ENCODE measurements around the gene WSCD1.

The WSCD1 gene

GRCh38 chr17:6088141-6088540, 18.0 kb downstream of the WSCD1 start:
- DNase-seq = no peak

- DNase-seq = no peak
Observed at GRCh38 chr17:6090253-6090652, 20.1 kb downstream of the WSCD1 start.

DNA sequence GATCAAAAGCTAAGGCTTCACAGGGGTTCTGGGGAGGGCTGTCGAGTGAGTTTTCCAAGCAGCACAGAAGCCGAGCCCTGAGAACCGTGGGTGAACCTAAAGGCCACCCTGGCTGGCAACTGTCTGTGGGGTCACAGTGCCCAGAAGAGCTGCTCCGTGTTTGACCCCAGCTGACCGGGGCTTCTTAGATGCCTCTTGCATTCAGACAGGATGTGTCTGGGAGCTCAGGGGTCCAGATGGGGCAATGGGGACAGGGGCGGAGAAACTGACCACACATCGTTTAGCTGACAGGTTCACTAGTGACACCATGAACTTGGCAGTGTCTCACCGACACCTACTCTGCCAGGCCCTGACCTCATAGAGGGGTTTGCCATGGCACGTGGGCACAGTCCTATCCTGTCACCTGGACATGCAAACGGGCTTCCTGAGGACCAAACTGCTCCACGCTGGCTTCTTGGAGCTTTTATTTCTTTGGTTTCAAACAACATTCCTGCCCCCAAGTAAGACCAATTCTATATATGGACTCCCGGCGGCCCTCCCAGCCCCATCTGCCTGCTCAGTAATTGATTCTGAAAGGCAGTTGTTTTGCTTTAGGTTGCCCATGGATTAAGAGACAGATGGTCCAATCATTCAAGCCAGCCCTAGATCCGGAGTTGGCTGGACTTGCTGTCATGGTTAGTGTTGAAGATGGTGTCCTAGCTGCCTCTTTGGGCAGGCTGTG, 22.2 kb downstream of the WSCD1 start:
- DNase-seq = no peak

DNA sequence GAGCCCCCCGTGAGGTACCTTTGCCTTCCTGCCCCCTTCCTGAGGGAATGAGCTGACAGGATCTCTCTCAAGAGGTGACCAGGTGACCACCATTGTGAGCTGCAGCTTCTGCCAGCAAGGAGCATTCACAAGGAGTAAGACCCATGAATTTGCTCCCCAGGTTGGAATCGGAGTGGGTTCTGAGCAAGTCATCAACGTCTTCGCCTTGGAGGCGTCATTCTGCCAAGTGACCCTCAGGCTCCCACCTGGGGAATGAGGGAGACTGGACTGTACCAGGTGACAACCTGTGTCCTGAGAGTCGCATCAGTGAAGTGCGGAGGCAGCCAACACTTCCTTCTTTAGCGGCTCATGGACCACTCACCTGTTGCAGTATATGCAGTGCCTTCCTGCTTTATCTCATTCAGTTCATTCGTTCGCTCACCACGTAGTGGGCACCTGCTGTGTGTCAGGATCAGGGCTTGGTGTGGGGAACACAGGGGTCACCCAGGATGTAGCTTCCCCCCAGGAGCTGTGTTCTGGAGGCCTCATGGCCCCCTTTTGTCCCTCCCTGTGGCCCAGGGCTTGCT, 22.8 kb downstream of the WSCD1 start:
- no peak for DNase-seq

DNA sequence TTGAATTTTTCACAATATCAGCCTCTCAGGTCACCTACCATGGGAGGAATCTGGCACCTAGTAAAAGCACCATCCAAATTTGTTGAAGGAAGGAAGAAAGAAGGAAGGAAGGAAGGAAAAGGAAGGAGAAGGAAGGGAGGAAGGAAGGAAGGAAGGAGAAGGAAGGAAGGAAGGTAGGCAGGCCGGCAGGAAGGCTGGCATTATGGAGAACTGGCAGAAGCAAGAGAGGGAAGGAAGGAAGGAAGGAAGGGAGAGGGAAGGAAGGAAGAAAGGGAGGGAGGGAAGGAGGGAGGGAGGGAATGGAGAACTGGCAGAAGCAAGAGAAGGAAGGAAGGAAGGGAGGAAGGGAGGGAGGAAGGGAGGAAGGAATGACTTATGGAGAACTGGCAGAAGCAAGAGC, 24.3 kb downstream of the WSCD1 start:
- DNase-seq = no peak

DNA sequence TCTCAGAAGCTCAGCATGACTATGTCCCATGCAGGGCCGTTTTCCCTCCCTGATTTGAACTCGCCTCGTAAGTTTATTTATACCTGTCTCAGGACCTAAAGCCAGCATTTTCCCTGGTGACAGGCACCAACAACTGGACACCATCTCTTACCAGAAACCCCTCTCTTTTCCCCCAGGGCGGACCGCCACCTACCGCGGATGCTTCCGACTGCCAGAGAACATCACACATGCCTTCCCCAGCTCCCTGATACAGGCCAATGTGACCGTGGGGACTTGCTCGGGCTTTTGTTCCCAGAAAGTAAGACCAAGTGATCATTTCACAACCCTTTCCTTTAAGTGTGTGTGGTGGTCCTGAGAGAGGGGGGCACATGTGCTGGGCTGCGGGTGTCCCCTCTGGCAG, 24.7 kb downstream of the WSCD1 start:
- no peak for DNase-seq

GRCh38 chr17:6095501-6095900, 25.3 kb downstream of the WSCD1 start:
- no peak for DNase-seq

- no peak for DNase-seq
Observed at GRCh38 chr17:6096201-6097004, 26.2 kb downstream of the WSCD1 start.

GRCh38 chr17:6097005-6097279, 26.8 kb downstream of the WSCD1 start:
- no peak for DNase-seq

DNA sequence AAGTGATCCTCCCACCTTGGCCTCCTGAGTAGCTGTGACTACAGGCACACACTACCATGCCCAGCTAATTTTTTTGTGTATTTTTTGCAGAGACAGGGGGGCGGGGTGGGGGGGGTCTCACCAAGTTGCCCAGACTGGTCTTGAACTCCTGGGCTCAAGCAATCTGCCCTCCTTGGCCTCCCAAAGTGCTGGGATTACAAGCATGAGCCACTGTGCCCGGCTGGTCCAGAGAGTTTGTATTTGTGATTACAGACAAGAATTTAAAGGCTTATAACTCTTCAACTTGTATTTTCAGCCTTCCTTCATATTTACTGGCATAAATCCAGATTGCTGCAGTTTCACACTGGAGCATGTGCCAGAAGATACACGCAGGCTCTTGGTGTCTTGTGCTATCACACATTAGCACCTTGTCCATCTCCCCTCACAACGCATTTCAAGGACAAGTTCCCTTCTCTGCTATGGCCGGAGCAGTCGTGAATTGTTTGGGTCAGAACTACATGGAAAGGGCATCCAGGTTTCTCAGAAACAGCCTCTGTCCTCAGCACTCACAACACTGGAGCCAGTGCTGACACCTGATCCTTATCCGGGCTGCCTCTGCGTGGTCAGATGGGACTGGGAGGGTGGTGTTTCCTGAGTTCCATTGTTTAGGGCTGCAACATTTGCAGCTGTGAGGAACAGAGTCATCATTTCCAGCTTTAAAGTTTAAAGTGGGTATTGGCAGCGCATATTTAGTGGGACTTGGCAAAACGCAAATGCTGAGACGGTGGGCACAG, 28.1 kb downstream of the WSCD1 start:
- DNase-seq = no peak

GRCh38 chr17:6098823-6099180, 28.6 kb downstream of the WSCD1 start:
- DNase-seq = no peak

DNA sequence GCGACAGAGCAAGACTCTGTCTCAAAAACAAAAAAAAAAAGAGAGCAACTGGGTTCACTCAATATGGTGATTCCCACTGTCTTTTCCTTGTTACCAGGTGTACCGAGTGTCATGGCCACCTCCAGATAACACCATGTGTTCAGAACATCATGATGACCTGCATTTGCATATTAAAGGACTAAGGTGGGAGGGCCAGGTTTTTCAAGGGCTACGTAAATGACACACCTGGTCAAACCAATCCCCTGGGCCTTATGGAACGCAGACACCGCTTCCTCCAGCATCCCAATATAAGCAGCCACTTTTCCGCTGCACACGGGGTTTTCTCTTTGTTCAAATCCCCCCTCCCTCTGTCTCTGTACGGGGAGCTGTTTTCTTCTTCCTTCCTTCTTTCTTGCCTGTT, 29.3 kb downstream of the WSCD1 start:
- DNase-seq = no peak

DNA sequence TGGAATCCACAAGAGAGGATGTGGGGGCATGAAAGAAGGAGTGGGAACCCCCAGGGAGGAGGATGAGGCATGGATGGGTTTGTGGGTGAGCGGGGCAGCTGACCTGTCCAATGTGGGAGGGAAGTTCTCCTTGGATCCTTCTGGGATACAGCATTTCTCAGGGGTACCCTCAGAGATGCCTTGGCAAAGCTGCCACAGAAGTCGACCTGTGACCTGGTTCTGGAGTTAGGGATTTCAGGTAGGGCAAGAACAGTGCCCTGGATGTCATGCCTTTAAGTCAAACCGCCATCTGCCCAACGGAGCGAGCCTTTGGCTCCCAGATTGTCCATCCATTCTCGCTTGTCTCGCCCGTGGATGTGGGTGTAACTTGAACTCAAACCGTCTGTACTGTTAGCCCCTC, 30.0 kb downstream of the WSCD1 start:
- DNase-seq = no peak

GRCh38 chr17:6100891-6101500, 30.8 kb downstream of the WSCD1 start:
- DNase-seq = no peak

GRCh38 chr17:6101706-6102105, 31.5 kb downstream of the WSCD1 start:
- no peak for DNase-seq

DNA sequence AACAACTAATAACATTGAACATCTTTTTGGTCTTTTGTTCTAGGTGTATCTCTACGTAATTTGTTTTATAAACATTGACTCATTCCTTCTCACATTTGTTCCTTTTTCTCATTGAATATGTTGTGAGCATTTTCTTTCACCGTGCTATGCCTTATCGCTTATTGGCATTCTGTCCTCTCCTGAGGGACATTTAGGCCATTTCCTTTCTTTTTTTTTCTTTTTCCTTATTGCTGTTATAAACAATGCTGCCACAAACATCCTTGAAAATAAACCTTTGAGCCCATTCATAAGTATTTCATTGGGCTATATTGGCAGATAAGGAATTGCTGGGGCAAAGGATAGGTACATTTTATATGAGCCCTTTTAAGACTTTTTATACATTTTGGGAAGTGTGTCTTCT, 32.4 kb downstream of the WSCD1 start:
- no peak for DNase-seq

DNA sequence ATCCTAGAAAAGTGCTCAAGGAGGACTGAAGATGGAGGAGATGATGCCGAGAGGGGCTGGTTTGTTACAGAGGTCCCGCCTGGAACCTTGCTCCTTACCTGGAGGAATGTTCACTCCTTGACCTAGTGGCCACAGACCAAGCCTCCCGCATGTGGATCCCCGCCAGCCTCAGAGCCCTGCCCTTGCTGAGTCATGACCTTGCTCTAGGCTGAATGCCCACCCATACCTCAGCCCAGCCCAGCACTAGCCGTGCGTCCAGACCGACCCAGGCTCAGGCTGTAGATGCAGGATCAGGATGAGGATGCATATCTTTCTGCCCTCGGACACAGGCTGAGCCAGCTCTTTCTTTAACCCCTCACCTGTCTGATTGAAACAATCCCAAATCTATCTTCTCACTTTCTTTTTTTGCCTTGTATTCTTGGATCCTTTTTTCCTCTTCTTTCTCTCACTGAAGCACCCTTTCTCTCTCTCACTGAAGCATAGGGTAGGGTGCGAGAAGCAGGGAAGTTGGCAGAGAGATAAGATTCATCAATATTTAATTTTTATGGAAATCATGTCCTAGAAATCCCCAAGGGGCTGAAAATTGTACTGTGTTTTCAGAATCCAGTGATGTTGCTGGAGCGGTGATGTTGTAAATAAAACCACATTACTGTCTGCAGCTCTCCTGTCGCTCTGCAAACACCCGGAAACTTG, 34.9 kb downstream of the WSCD1 start:
- DNase-seq = no peak

DNA sequence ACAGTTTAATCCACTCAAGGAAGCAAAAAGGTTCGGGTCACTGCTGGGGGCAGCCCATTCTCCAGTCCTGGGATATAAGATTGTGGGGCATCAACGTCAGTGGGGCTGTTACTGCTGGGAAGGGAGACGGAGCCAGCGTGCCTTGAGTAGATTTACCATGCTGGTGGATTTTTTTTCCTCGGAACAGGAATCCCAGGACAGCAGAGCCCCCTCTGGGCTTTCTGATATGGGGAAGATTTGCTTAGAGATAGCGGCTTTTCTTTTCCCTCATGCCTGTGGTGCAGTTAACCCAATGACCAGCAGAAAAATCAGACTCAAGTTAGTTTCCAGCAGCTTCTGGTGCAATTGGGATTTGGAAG, 35.4 kb downstream of the WSCD1 start:
- no peak for DNase-seq

DNA sequence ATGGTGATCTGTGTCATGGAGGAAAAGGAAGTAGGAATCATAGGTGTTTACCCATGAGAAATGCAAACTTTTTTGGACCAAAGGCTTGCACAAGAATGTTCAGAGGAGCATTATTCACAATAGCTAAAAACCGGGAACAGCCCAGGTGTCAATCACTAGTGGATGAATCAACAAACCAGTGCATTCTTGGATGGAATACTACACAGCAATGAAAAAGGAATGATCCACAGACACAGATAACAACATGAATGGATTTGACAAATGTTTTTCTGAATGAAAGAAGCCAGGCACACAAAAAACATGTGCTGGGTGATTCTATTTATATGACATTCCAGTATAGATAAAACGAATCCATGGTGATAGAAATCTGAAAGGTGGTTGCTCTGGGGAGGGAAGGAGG, 36.0 kb downstream of the WSCD1 start:
- no peak for DNase-seq

- DNase-seq = no peak
Observed at GRCh38 chr17:6107791-6108190, 37.6 kb downstream of the WSCD1 start.

- DNase-seq = no peak
Observed at GRCh38 chr17:6108382-6108781, 38.2 kb downstream of the WSCD1 start.

- DNase-seq = no peak
Observed at GRCh38 chr17:6108987-6109386, 38.8 kb downstream of the WSCD1 start.

DNA sequence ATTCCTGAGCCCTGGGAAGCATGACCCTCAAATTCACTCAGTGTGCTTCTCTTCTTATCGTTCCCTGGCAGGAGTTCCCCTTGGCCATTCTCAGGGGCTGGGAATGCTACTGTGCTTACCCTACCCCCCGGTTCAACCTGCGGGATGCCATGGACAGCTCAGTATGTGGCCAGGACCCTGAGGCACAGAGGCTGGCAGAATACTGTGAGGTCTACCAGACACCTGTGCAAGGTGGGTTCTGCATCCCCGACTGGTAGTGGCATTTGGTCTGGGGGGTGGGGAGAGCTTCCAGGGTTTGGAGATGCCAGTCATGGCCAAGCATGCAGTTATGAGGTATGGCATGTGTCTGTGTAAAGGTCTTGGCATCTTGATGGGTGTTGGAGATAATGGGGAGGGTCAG, 39.4 kb downstream of the WSCD1 start:
- no peak for DNase-seq
